ENCODE measurements around the gene LDB3.

The LDB3 gene

GRCh38 chr10:86769991-86770390 lies 101.7 kb downstream of the LDB3 start:
- DNase-seq: no peak

DNA sequence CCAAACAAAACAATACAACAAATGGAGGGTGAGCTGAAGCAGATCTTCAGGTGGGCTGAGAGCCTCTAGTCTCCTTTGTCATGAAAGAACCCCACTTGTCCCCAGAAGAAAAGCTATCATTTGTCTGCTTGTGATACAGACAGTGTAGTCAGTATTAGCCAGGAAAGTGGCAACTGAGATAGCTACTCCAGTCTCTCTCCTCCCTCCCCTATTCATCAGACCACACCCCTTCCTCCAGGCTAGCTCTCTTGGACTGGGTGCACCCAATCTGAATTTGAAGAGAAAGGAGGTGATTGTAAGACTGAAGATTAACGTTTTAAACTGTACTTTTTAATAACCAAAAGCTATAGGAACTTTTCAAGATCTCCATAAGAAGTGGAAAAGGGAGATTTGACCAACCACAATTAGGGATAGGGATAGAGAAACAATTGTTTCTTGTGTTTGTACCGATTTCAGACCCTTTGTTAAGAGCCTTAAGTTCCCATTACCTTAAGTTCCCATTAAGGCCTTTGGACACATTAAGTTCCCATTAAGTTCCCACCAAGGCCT lies 102.2 kb downstream of the LDB3 start:
- no peak for DNase-seq

DNA sequence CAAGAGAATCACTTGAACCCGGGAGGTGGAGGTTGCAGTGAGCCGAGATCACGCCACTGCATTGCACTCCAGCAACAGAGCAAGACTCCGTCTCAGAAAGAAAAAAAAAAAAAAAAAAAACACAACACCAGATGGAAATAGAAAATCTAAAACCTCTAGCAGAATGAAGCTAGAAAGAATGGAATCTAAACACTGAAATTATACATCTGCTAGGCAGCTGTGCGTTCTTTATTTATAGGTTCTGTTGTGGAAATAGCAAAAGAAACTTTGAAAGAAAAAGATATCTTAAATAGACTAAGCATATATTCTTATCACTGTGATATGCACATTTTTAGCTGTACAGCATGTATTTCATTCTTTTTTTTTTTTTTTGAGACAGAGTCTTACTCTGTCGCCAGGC lies 105.2 kb downstream of the LDB3 start:
- DNase-seq: no peak

DNA sequence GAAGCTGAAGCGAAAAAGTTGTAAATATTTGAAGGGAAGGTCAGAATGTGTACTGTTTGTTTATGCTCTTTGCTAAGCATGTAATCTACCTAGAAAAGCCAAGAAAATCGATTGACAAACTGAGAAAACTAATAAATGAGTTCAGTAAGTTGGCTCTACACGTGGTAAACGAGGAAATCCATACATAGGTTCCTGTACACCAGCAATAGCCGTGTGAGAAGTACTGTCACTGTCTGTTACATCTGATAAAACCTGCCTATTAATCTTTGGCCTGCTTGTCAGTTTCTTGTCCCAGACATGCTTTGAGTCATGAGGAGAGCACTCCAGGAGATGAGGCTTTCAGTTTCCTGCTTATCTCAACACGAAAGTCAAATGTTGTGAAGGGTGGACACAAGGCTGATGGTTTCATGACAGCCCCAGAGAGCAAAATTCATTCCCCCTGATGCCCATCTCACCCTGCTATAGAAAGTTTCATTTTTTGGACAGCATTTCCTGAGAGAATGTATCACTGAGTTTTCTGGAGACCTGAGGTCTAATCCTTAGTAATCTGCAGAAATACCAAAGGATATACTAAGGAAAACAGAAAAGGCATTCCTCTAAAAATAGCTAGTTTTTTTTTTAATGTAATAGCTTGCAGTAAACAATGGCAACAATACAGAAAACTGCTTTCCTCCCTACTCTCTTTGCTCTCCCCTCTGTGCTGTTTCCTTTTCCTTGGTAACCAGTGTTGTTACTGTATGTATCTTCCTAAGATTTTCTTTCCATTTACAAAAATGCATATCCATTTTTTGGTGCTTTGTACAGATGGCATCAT lies 107.0 kb downstream of the LDB3 start:
- DNase-seq: no peak

- DNase-seq: no peak
Measured at GRCh38 chr10:86775870-86776180, 107.5 kb downstream of the LDB3 start.

GRCh38 chr10:86779220-86780017 lies 111.1 kb downstream of the LDB3 start:
- DNase-seq: no peak

- no peak for DNase-seq
Measured at GRCh38 chr10:86782701-86783418, 114.5 kb downstream of the LDB3 start.

GRCh38 chr10:86785037-86785436 lies 116.7 kb downstream of the LDB3 start:
- DNase-seq: no peak

Measured in T1000 (cell line).